HG03097 (cell line): ENCODE data around the gene INPPL1.
"Not testable (repeated sequence)": the region's sequence is repeated elsewhere in the genome, so short reads cannot be mapped to it uniquely, and the experiment has no call there.

Experiments used
- ATAC-seq: cut with Tn5 transposase; IDR thresholded peaks from one replicate; pipeline ENCODE4 v1.9.1; 2021; ENCODE audit not compliant: unreplicated experiment, low FRiP score

The INPPL1 gene, protein sequence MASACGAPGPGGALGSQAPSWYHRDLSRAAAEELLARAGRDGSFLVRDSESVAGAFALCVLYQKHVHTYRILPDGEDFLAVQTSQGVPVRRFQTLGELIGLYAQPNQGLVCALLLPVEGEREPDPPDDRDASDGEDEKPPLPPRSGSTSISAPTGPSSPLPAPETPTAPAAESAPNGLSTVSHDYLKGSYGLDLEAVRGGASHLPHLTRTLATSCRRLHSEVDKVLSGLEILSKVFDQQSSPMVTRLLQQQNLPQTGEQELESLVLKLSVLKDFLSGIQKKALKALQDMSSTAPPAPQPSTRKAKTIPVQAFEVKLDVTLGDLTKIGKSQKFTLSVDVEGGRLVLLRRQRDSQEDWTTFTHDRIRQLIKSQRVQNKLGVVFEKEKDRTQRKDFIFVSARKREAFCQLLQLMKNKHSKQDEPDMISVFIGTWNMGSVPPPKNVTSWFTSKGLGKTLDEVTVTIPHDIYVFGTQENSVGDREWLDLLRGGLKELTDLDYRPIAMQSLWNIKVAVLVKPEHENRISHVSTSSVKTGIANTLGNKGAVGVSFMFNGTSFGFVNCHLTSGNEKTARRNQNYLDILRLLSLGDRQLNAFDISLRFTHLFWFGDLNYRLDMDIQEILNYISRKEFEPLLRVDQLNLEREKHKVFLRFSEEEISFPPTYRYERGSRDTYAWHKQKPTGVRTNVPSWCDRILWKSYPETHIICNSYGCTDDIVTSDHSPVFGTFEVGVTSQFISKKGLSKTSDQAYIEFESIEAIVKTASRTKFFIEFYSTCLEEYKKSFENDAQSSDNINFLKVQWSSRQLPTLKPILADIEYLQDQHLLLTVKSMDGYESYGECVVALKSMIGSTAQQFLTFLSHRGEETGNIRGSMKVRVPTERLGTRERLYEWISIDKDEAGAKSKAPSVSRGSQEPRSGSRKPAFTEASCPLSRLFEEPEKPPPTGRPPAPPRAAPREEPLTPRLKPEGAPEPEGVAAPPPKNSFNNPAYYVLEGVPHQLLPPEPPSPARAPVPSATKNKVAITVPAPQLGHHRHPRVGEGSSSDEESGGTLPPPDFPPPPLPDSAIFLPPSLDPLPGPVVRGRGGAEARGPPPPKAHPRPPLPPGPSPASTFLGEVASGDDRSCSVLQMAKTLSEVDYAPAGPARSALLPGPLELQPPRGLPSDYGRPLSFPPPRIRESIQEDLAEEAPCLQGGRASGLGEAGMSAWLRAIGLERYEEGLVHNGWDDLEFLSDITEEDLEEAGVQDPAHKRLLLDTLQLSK

GRCh38 chr11:72224564-72225410, at the start of gene INPPL1:
INPPL1 (plus strand) TSS chr11:72224767; CDS start chr11:72224985, 218 bp downstream.
- ATAC-seq: no peak

- no peak for ATAC-seq
Observed at GRCh38 chr11:72177656-72178055, 46.9 kb upstream of the INPPL1 start.

GRCh38 chr11:72179049-72179803, 45.3 kb upstream of the INPPL1 start:
- ATAC-seq: no peak

- no peak for ATAC-seq
Observed at GRCh38 chr11:72179804-72180396, 44.7 kb upstream of the INPPL1 start.

- not testable (repeated sequence) for ATAC-seq
Observed at GRCh38 chr11:72180892-72181552, 43.5 kb upstream of the INPPL1 start.

DNA sequence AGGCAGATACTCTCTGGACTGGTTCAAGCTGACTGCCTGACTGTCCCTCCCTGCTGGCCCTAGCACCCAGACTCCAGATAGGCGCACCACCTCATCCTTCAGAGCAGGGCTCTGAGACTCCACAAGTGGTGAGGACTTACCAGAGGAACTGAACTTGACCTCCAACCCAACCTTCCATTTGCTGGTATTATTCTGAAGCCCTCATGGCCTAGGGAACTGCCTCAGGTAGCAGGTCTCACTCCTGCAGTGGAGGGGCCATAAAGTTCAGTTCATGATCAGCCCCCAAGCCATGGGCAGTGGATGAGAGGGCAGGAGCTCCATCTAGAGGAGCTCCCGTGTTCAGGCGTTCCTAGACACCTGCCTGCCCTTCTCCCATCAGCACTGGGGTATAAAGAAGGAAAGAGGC, 43.0 kb upstream of the INPPL1 start:
- ATAC-seq: not testable (repeated sequence)

DNA sequence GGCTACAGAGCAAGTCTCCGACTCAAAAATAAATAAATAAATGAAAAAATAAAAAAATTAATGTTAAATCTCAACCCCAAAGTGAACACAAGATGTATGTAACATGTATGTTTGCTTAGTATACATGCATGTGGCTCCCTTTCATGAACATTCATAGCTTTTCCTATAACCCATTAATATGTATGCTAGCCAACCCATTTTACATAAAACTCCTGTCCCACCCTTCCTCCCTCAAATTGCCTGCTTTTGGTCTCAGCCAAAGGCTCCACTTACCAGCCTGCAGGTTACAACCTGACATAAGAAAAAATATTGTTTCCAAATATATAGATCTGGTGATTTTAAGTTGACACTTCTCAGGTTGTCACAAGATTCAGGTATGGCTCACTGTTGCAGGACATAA, 36.3 kb upstream of the INPPL1 start:
- no peak for ATAC-seq

DNA sequence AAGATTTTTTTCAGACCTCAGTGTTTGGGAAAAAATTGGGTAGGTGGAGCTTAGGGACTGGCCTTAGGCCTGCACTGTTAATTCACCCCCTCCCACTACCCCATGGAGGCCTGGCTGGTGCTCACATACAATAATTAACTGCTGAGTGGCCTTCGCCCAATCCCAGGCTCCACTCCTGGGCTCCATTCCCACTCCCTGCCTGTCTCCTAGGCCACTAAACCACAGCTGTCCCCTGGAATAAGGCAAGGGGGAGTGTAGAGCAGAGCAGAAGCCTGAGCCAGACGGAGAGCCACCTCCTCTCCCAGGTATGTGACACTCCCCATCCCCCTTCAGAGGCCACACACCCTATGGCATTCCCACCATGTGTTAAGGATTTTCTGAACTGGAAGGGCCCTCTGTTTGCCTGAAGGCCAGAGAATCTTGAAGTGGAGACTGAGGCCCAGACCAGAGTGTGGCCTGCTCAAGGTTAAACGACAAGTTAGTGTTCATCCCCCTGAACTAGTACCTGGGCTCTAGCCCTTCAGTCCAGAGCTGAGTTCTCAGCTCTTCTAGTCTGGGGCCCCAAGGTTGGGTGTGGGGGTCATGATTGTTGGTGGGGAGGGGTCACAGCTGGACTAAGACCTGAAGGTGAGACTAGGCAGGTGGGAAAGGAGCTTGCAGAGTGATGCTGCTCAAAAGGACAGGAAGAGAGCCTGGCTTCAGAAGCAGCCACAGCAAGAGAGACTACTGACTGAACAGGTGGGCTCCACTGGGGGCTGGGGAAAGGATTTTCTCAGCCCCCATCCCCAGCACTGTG, 34.9 kb upstream of the INPPL1 start:
- ATAC-seq: no peak

DNA sequence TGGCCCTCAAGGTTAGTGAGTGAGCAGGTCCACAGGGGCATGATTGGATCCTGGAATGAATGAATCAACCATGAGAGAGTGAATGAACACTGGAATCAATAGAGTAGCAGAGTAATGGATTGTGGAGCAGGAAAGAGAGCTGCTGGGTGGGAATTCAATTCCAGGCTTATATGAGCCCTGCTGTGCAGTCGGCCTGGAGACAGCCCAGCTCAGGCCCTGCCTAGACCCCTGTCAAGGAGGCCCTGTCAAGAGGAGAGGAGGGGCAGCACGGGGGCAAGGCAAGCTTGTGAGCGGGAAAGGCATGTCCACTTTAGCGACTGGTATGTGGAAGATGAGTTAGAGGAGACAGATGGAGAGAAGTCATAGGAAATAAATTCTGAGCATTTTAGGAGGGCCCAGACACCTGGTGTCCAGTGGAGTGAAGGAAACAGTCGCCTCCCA, 33.9 kb upstream of the INPPL1 start:
- no peak for ATAC-seq

GRCh38 chr11:72191961-72192381, 32.6 kb upstream of the INPPL1 start, which contains the start of gene FOLR1:
FOLR1 (plus strand) TSS chr11:72192140; CDS start chr11:72192174, 34 bp downstream.
- ATAC-seq: no peak

DNA sequence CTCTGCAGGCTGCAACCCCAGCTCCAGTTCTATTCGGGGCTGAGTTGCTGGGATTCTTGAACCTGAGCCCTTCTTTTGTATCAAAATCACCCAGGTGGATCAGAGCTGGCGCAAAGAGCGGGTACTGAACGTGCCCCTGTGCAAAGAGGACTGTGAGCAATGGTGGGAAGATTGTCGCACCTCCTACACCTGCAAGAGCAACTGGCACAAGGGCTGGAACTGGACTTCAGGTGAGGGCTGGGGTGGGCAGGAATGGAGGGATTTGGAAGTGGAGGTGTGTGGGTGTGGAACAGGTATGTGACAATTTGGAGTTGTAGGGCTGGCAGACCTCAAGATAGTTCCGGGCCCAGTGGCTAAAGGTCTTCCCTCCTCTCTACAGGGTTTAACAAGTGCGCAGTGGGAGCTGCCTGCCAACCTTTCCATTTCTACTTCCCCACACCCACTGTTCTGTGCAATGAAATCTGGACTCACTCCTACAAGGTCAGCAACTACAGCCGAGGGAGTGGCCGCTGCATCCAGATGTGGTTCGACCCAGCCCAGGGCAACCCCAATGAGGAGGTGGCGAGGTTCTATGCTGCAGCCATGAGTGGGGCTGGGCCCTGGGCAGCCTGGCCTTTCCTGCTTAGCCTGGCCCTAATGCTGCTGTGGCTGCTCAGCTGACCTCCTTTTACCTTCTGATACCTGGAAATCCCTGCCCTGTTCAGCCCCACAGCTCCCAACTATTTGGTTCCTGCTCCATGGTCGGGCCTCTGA, 28.9 kb upstream of the INPPL1 start:
- ATAC-seq: no peak

DNA sequence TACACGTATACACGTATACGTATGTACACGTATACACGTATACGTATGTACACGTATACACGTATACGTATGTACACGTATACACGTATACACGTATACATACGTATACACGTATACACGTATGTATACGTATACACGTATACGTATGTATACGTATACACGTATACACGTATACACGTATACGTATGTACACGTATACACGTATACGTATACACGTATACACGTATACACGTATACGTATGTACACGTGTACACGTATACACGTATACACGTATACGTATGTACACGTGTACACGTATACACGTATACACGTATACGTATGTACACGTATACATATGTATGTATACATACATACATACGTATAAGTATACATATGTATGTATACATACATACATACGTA, 23.1 kb upstream of the INPPL1 start:
- not testable (repeated sequence) for ATAC-seq

DNA sequence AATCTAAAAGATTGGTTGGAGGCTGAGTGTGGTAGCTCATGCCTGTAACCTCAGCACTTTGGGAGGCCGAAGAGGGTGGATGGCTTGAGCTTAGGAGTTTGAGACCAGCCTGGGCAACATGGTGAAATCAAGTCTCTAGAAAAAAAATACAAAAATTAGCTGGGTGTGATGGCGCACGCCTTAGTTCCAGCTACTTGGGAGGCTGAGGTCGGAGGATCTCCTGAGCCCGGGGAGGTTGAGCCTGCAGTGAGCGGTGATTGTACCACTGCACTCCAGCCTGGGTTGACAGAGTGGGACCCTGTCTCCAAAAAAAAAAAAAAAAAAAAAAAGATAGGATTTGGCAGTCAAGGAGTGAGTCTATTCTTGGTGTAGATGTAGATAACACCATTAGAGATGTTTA, 22.0 kb upstream of the INPPL1 start:
- ATAC-seq: no peak

DNA sequence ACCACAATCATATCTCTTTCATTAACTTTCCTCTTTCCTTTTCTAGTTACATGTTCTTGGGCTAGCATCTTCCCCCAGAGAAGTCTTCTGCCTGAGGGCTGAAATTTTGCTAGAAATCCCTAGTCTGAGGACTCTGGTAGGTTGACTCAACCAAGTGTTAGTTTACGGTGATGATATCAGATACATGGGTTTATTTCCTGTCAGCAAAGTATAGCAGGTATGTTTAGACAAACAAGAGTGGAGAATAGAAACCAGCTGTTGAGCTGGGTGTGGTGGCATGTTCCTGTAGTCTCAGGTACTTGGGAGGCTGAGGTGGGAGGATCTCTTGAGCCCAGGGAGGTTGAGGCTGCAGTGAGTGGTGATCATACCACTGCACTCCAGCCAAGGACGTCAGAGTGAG, 21.4 kb upstream of the INPPL1 start:
- ATAC-seq: no peak

GRCh38 chr11:72204886-72205285, 19.7 kb upstream of the INPPL1 start:
- ATAC-seq: no peak

- ATAC-seq: not testable (repeated sequence)
Observed at GRCh38 chr11:72206794-72207193, 17.8 kb upstream of the INPPL1 start.

GRCh38 chr11:72208281-72208680, 16.3 kb upstream of the INPPL1 start:
- no peak for ATAC-seq
